ENCODE results near the gene SGPL1. TPM values are rescaled to one million over a fixed set of nuclear protein-coding genes. Genes with fewer than 3 reads are reported as not detected.

SGPL1 gene
- polyA plus RNA-seq, 1 experiment, result 16.6 TPM

DNA sequence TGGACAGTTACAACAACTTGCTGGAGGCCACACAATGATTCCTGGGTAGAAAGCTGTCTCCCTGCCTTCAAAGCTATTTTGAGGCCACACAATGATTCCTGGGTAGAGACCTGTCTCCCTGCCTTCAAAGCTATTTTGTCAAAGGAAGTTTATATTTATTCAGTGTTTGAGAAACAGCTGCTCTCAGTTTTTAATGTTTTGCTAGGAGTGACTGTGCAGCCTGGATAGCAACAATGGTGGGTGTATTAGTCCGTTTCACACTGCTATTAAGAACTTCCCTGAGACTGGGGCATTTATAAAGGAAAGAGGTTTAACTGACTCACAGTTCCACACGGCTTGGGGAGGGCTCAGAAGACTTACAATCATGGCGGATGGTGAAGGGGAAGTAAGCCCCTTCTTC, 3.9 kb upstream of the SGPL1 start:
- CTCF ChIA-PET, result interaction anchor here (0.9 kb wide), 1 partner anchor 262 kb away, joined by 3 read pairs; no protein-coding TSS in a partner anchor
- POLR2A ChIA-PET, result no interaction called here
- peaks cover 10% of the 10 kb centered on the region for H3K27me3 ChIP-seq (ENCODE audit: control insufficient read depth, insufficient read depth, low read length)
- no peaks in the 10 kb centered on the region for H3K36me3 ChIP-seq (ENCODE audit: control insufficient read depth, insufficient read depth, low read length)
- no peak for DNase-seq (ENCODE audit: low read depth)
- TF ChIP-seq, protein P1, sequence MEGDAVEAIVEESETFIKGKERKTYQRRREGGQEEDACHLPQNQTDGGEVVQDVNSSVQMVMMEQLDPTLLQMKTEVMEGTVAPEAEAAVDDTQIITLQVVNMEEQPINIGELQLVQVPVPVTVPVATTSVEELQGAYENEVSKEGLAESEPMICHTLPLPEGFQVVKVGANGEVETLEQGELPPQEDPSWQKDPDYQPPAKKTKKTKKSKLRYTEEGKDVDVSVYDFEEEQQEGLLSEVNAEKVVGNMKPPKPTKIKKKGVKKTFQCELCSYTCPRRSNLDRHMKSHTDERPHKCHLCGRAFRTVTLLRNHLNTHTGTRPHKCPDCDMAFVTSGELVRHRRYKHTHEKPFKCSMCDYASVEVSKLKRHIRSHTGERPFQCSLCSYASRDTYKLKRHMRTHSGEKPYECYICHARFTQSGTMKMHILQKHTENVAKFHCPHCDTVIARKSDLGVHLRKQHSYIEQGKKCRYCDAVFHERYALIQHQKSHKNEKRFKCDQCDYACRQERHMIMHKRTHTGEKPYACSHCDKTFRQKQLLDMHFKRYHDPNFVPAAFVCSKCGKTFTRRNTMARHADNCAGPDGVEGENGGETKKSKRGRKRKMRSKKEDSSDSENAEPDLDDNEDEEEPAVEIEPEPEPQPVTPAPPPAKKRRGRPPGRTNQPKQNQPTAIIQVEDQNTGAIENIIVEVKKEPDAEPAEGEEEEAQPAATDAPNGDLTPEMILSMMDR (IDR thresholded peaks at IDR 0.05; ENCODE audit: insufficient read depth, low read depth, low read length), result no peak
- H3K4me3 ChIP-seq (ENCODE audit: low read depth, low read length), result no peak overlapping the region

DNA sequence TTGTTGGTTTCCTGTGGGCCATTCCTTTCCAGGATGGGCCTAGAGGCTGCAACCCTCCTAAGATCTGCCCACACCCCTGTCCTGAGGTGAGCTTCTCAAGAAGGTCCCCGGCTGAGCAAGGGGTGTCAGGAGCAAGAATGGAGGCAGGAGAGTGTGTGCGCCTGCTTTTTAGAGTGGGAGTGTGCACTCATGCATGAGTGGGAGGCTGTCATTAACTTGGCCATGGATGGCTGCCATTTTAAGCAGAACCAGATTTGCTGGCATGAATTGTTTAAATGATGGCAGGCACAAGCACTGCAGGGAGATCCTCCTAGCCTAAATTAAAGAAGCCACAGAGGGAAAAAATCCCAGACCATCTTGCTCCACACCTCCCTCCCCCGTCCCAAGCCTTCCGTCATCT, 2.9 kb upstream of the SGPL1 start:
- TF ChIP-seq, protein P1 (IDR thresholded peaks at IDR 0.05; ENCODE audit: insufficient read depth, low read depth, low read length), result no peak
- Histone ChIP-seq H3K36me3 (ENCODE audit: control insufficient read depth, insufficient read depth, low read length) (no peaks in the 10 kb centered on the region), H3K27me3 (ENCODE audit: control insufficient read depth, insufficient read depth, low read length) (peaks cover 8% of the 10 kb centered on the region), H3K4me3 (ENCODE audit: low read depth, low read length) (no peak overlapping the region)
- ChIA-PET CTCF (interaction anchor here (1.6 kb wide), 1 partner anchor 454 kb away, joined by 3 read pairs; no protein-coding TSS in a partner anchor), POLR2A (no interaction called here)
- no peak for DNase-seq (ENCODE audit: low read depth)

DNA sequence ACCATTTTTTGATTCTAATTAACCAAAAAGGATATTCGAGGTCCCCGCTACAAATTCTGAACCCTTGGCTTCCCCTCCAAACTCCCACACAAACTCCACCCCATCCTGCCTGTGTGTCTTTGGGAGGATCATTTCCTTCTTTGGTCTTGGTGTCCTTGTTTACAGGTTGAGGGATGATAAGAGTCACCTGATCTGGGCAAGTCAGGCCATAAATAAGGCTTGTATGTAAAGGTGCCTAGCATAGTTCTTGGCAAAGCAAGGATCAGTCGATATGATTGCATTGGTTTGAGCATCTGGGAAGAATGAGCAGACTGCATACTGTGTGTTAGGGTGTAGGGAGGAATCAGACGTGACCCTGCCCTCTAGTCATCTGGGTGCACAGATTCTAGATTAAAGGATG, 1.6 kb upstream of the SGPL1 start:
- no peak for DNase-seq (ENCODE audit: low read depth)
- POLR2A ChIA-PET, result no interaction called here
- CTCF ChIA-PET, result interaction anchor here (0.7 to 1.8 kb wide), 8 partner anchors 9 to 453 kb away, joined by 3 to 6 read pairs (median 3); no protein-coding TSS in a partner anchor
- Histone ChIP-seq H3K4me3 (ENCODE audit: low read depth, low read length) (no peak overlapping the region), H3K36me3 (ENCODE audit: control insufficient read depth, insufficient read depth, low read length) (no peaks in the 10 kb centered on the region), H3K27me3 (ENCODE audit: control insufficient read depth, insufficient read depth, low read length) (peaks cover 7% of the 10 kb centered on the region)
- TF ChIP-seq, protein P1 (IDR thresholded peaks at IDR 0.05; ENCODE audit: insufficient read depth, low read depth, low read length), result no peak

GRCh38 chr10:70816220-70816894, 609 bp downstream of the SGPL1 start:
- peaks cover 7% of the 10 kb centered on the region; the same call in 1 of the 2 replicates for H3K27me3 ChIP-seq (ENCODE audit: control insufficient read depth, insufficient read depth, low read length)
- peak overlapping the region; percentile 55 for H3K4me3 ChIP-seq (ENCODE audit: low read depth, low read length)
- peaks cover 2% of the 10 kb centered on the region; the same call in 1 of the 2 replicates for H3K36me3 ChIP-seq (ENCODE audit: control insufficient read depth, insufficient read depth, low read length)
- peak; percentile 70 for DNase-seq (ENCODE audit: low read depth)
- POLR2A ChIA-PET, result no interaction called here
- CTCF ChIA-PET, result interaction anchor here (0.7 to 3.0 kb wide), 18 partner anchors 10 to 425 kb away, joined by 3 to 26 read pairs (median 4); partner anchors contain the start of gene PCBD1
- TF ChIP-seq, protein P1 (IDR thresholded peaks at IDR 0.05; ENCODE audit: insufficient read depth, low read depth, low read length), result 0 out of 2 replicates have a peak, but pooled peaks have one; percentile 8

DNA sequence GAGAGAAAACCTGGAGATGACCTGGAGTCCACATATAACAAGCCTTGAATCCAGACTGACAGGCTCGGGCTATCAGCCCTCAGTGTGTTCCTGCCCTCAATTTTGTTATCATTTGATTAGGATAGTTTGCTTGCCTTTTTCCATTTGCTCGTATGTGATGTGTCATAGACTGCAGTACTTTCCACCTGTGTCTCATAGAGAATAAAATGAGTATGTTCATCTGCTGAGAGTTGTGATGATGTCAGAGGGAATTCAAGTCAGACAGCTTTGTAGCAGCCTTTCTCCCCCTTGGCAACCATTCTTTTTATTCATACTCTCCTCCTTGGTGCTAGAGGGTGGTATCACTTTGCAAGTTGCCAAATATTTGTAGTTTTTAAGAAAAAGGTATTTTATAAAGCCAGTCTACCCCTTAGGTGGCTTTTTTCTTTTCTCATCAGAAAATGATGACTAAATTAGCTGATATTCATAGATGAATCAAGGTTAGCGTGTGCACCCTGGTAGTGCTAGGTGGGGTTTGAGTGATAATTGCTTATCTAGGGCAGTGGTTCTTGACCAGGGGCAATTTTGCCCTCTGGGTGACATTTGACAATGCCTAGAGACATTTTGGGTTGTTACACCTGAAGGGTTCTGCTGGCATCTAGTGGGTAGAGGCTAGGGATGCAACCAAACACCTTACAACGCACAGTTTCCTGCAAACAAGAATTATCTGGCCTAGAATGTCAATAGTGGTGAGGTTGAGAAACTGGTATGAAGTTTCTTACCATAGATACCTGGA, 5.4 kb downstream of the SGPL1 start:
- no peak for DNase-seq (ENCODE audit: low read depth)
- POLR2A ChIA-PET, result no interaction called here
- TF ChIP-seq, protein P1 (IDR thresholded peaks at IDR 0.05; ENCODE audit: insufficient read depth, low read depth, low read length), result no peak

More for the DNA sequence above, 5.4 kb downstream of the SGPL1 start:
- Histone ChIP-seq H3K27me3 (ENCODE audit: control insufficient read depth, insufficient read depth, low read length) (no peaks in the 10 kb centered on the region), H3K4me3 (ENCODE audit: low read depth, low read length) (no peak overlapping the region), H3K36me3 (ENCODE audit: control insufficient read depth, insufficient read depth, low read length) (peaks cover 6% of the 10 kb centered on the region; the same call in 1 of the 2 replicates)
- CTCF ChIA-PET, result interaction anchor here (0.7 to 2.3 kb wide), 4 partner anchors 11 to 416 kb away, joined by 3 to 6 read pairs (median 4); no protein-coding TSS in a partner anchor

All from BJ (cell line).